K562 (cell line): Measurements from ENCODE around the gene BCL7C. TPM values are rescaled to one million over a fixed set of nuclear protein-coding genes. Genes with fewer than 3 reads are reported as not detected.

Experiments used
- ARID2 ChIP-seq: fragments of 450-650 bp; IDR thresholded peaks from 2 replicates; pipeline ENCODE4 v1.6.1; 2017; ENCODE audit warnings: antibody characterized with exemption, mild to moderate bottlenecking
- CBFB ChIP-seq: sonication (generic); formaldehyde crosslinking; IDR thresholded peaks from 2 replicates; pipeline ENCODE4 v1.4.0; 2020; ENCODE audit warnings: mild to moderate bottlenecking, missing genetic modification reagents
- MNT ChIP-seq, 2 experiments: fragments of 450-650 bp; conservative IDR thresholded peaks; 2 replicates each; pipeline ENCODE4 v1.6.1; 2017; ENCODE audit warnings: mild to moderate bottlenecking in 2 of 2, moderate library complexity in 2 of 2
- NCOR1 ChIP-seq: fragments of 450-650 bp; IDR thresholded peaks from 2 replicates; pipeline ENCODE4 v1.6.1; 2016; ENCODE audit warnings: mild to moderate bottlenecking, moderate library complexity
- RERE ChIP-seq: sonication (generic); formaldehyde crosslinking; IDR thresholded peaks from 2 replicates; pipeline ENCODE4 v1.8.0; 2023; ENCODE audit warnings: missing genetic modification reagents, mild to moderate bottlenecking, borderline replicate concordance
- RUNX1 ChIP-seq: sonication (generic); IDR thresholded peaks from 2 replicates; pipeline ENCODE4 v1.6.1; 2016; ENCODE audit warnings: antibody characterized with exemption, low read depth
- ZBTB40 ChIP-seq, 2 experiments: fragments of 450-650 bp in 1 of 2; sonication (generic) in 1 of 2; formaldehyde crosslinking in 1 of 2; IDR thresholded peaks; 2 replicates each; pipeline versions ENCODE4 v1.7.1 to v1.9.0; 2016 to 2022; ENCODE audit warnings: inconsistent platforms in 1 of 2, mild to moderate bottlenecking in 1 of 2, missing genetic modification reagents in 1 of 2
- ZNF766 ChIP-seq: fragments of 200-800 bp; sonication (Bioruptor generic); conservative IDR thresholded peaks from 2 replicates; pipeline ENCODE4 v1.6.1; 2016; ENCODE audit warnings: missing genetic modification characterization, missing compliant biosample characterization
- polyA plus RNA-seq, 8 experiments: library from polyadenylated mRNA; depleted of rRNA in 4 of 8; stranded (reverse) in 5 of 8; unstranded in 3 of 8; fragments of >200 nt; fragmentation: Nextera tagmentation in 2 of 8; fragmentation: Illumina TruSeq in 1 of 8; extraction: Ambion mirVana in 2 of 8; extraction: Trizol in 1 of 8; gene quantifications; 2 replicates each; pipeline versions ENCODE4 v1.2.1 to v1.2.3, GENCODE V29; 2011 to 2014; ENCODE audit warnings: inconsistent platforms in 1 of 8, missing spikeins in 1 of 8
- total RNA-seq, 7 experiments: library from RNA; depleted of rRNA in 6 of 7; stranded (reverse); fragments of >200 nt in 6 of 7; fragmentation: Illumina TruSeq in 2 of 7; extraction: Trizol in 2 of 7; gene quantifications; 2 replicates each; pipeline versions ENCODE4 v1.2.1 to v1.2.3, GENCODE V29; 2011 to 2021; ENCODE audit warnings: low replicate concordance in 1 of 7

Gene BCL7C
- total and polyA plus RNA-seq, 9 of the 15 experiments (the other 6 are each of a cell fraction or from before 2014, with no cell fraction given) = 1.7 to 85.8 (median 19.6) TPM

GRCh38 chr16:30896261-30896888 lies 2.5 kb upstream of the BCL7C start, which contains the start of gene CTF1 (continued):
- TF ChIP-seq RERE (CRISPR knock-in tag) (no peak), CBFB (CRISPR knock-in tag) (no peak), NCOR1 (peak; percentile 24), MNT (conservative IDR thresholded peaks at IDR 0.05) (peak; percentile 8 to 60; a peak in 2 of 4 replicates), ZNF766 (CRISPR knock-in tag) (no peak; the same call in 1 of the 2 replicates), RUNX1 (peak; percentile 63; the same call in 1 of the 2 replicates), ZBTB40 (IDR thresholded peaks at IDR 0.05) (no peak), ZBTB40 (CRISPR knock-in tag; IDR thresholded peaks at IDR 0.05) (no peak), ARID2 (no peak)
